Right lobe of liver (tissue), 6 donors: Measurements from ENCODE around the gene WAS. TPM values are rescaled to one million over a fixed set of nuclear protein-coding genes. Genes with fewer than 3 reads are reported as not detected.
A peak's percentile ranks its signal among the peaks of the same experiment; 100 is the strongest.
"Not testable (repeated sequence)": the region's sequence is repeated elsewhere in the genome, so short reads cannot be mapped to it uniquely, and the experiment has no call there.

Experiments
- ATAC-seq, 4 donors: fragments of 200-7000 bp; cut with Tn5 transposase; one replicate each; pipeline ENCODE4 v1.9.1; 2020; ENCODE audit warnings: mild to moderate bottlenecking in 4 of 4, moderate library complexity in 4 of 4
- DNase-seq, 3 donors: peaks; one replicate each; pipeline ENCODE4 v3.0.0-alpha.2; 2020
- H3K27ac ChIP-seq, 3 donors: fragments of 200-600 bp; one replicate each; pipeline ENCODE4 v1.8.0; 2022
- H3K27me3 ChIP-seq, 2 donors: fragments of 200-600 bp; one replicate each; pipeline ENCODE4 v1.8.0; 2022
- H3K36me3 ChIP-seq, 4 donors: fragments of 200-600 bp; sonication (generic) in 1 of 4; one replicate each; pipeline versions ENCODE4 v1.5.1 to v1.8.0; 2017 to 2022; ENCODE audit warnings: control low read depth in 1 of 4
- H3K4me1 ChIP-seq, 4 donors: fragments of 200-600 bp; sonication (generic) in 1 of 4; one replicate each; pipeline versions ENCODE4 v1.5.1 to v1.8.0; 2017 to 2022; ENCODE audit warnings: control low read depth in 1 of 4
- H3K4me3 ChIP-seq, 3 donors: fragments of 200-600 bp; one replicate each; pipeline ENCODE4 v1.8.0; 2022
- H3K9me3 ChIP-seq, 4 donors: fragments of 200-600 bp; sonication (generic) in 1 of 4; one replicate each; pipeline versions ENCODE4 v1.5.1 to v1.8.0; 2017 to 2022; ENCODE audit warnings: control low read depth in 1 of 4
- CTCF ChIP-seq, 4 donors: fragments of 200-600 bp in 3 of 4; fragments of 450-650 bp in 1 of 4; IDR thresholded peaks; one replicate each; pipeline versions ENCODE4 v1.5.1 to v1.8.0; 2016 to 2022; ENCODE audit warnings: antibody characterized with exemption in 4 of 4, mild to moderate bottlenecking in 2 of 4
- POLR2A ChIP-seq: fragments of 450-650 bp; IDR thresholded peaks from one replicate; pipeline ENCODE4 v1.6.1; 2017; ENCODE audit warnings: antibody characterized with exemption, mild to moderate bottlenecking
- WGBS: methylation state at CpG from one replicate; pipeline ENCODE4 v1.1.6; 2018; ENCODE audit warnings: low coverage, low lambda C conversion rate; ENCODE audit not compliant: insufficient coverage; ENCODE audit errors: missing lambda C conversion rate; 5-methylcytosine and 5-hydroxymethylcytosine counted together
- intact Hi-C, 2 donors: fragments of 100-400 bp; cut with DNase I; formaldehyde crosslinking; loops; one replicate each; pipeline versions ENCODE4 v1.11.2 to v1.14.1; 2022
- total RNA-seq, 6 experiments: library from RNA; depleted of rRNA in 2 of 6; stranded (reverse); fragments of >200 nt in 2 of 6; fragmentation: NEBNext Ultra II Directional in 3 of 6; extraction: Animal tissue kit (Norgen Biotek cat#: 25700) in 3 of 6; gene quantifications; one replicate each; pipeline versions ENCODE4 v1.1.0 to v1.2.4, GENCODE V29; 2016 to 2023
- donor health status: DM: no; HTN: yes; CAD: no.
- donor health status: DM: no; HTN: no; CAD: no.
- donor health status: DM: no; HTN: no; CAD: no.
- donor health status: DM: no; HTN: yes; CAD: no.
- donor health status: DM: no; HTN: yes; CAD: no.

The WAS gene
- total RNA-seq, 6 experiments from 2014 or later, result 2.4 to 7.2 (median 4.8) TPM

GRCh38 chrX:48681539-48682183, 1.9 kb upstream of the WAS start:
- Histone ChIP-seq H3K36me3 (no peaks in the 10 kb centered on the region), H3K4me3 (no peak overlapping the region), H3K4me1 (peaks cover 0 to 7% (median 0%) of the 10 kb centered on the region in 4 donors), H3K27ac (no peak overlapping the region), H3K27me3 (no peaks in the 10 kb centered on the region), H3K9me3 (no peaks in the 10 kb centered on the region)
- DNase-seq, result no peak
- no peak for TF ChIP-seq CTCF (IDR thresholded peaks at IDR 0.05)
- no peak for TF ChIP-seq POLR2A
- 46% methylated on average over 5 of the region's 10 CpGs for WGBS
- no peak for ATAC-seq
- intact Hi-C loops, result no loop called here

GRCh38 chrX:48682795-48683194, 804 bp upstream of the WAS start:
- H3K4me1 ChIP-seq, H3K27me3 ChIP-seq, intact Hi-C loops, H3K4me3 ChIP-seq, DNase-seq, H3K36me3 ChIP-seq, H3K9me3 ChIP-seq: not testable (repeated sequence)
- 64% methylated on average over 9 of the region's 12 CpGs for WGBS
- peak; percentile 31 to 53 (median 46) for ATAC-seq
- peak overlapping the region in 1 of 3 donors; percentile 67 for H3K27ac ChIP-seq

- intact Hi-C loops, result no loop called here
- Histone ChIP-seq H3K4me1 (no peaks in the 10 kb centered on the region), H3K9me3 (no peaks in the 10 kb centered on the region), H3K36me3 (no peaks in the 10 kb centered on the region), H3K27ac (peak overlapping the region in 2 of 3 donors; percentile 24 to 54), H3K27me3 (no peaks in the 10 kb centered on the region), H3K4me3 (peak overlapping the region in 1 of 3 donors; percentile 31)
- 46% methylated on average over 7 of the region's 7 CpGs for WGBS
- DNase-seq (no peak), ATAC-seq (no peak)
- no peak for TF ChIP-seq CTCF (IDR thresholded peaks at IDR 0.05)
- no peak for TF ChIP-seq POLR2A
Measured at GRCh38 chrX:48684134-48684533, 535 bp downstream of the WAS start.

- intact Hi-C loops, result no loop called here
- Histone ChIP-seq H3K36me3 (no peaks in the 10 kb centered on the region), H3K9me3 (no peaks in the 10 kb centered on the region), H3K4me1 (no peaks in the 10 kb centered on the region), H3K27me3 (no peaks in the 10 kb centered on the region), H3K27ac (no peak overlapping the region), H3K4me3 (no peak overlapping the region)
- ATAC-seq, result no peak
- 79% methylated on average over 5 of the region's 12 CpGs for WGBS
- no peak for TF ChIP-seq CTCF (IDR thresholded peaks at IDR 0.05)
- no peak for TF ChIP-seq POLR2A
- DNase-seq, result no peak
Measured at GRCh38 chrX:48685416-48685815, 1.8 kb downstream of the WAS start.

GRCh38 chrX:48688531-48689150, 5.0 kb downstream of the WAS start:
- Histone ChIP-seq H3K27ac (no peak overlapping the region), H3K27me3 (no peaks in the 10 kb centered on the region), H3K36me3 (no peaks in the 10 kb centered on the region), H3K4me3 (no peak overlapping the region), H3K4me1 (no peaks in the 10 kb centered on the region), H3K9me3 (no peaks in the 10 kb centered on the region)
- ATAC-seq, result no peak
- TF ChIP-seq POLR2A, result no peak
- TF ChIP-seq CTCF (IDR thresholded peaks at IDR 0.05), result no peak
- intact Hi-C loops, result no loop called here
- 78% methylated on average over 5 of the region's 19 CpGs for WGBS
- no peak for DNase-seq
